ENCODE results near the gene RFLNA.

DNA sequence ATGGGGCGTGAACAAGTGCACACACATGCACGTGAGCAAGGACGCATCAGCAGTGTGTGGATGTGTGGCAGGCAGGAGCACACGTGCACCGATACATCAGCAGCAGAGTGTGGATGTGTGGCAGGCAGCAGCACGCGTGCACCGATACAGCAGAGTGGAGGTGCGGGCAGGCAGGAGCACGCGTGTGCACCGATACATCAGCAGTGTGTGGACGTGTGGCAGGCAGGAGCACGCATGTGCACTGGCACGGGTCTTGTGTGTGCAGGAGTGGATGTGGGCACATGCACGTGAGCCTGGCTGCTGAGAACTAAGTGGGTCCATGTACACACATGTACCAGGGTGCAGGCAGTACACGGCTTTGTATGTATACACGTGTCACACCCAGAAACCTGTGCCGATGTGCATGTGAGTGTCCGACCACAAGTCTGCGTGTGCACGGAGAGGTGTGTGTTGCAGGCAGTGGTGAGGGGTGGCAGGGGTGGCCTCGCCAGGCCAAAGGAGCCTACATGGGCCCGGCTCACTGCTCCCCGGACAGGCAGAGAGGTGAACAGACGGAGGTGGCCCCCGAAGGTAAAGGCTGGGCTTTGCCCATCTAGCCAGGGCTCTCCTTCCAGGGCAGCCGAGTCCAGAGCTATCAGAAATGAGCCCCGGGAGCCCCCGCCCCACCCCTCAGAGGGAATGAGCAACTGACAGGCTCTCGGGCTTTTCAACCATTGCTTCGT lies 53.9 kb downstream of the RFLNA start:
- TF ChIP-seq CTCF (IDR thresholded peaks at IDR 0.05 in 4 of 5, conservative IDR thresholded peaks at IDR 0.05 in 1 of 5) (no peak), POLR2A (IDR thresholded peaks at IDR 0.05) (no peak)
